Stimulated activated CD4-positive, alpha-beta T cell treated with anti-CD3 and anti-CD28 coated beads, TNF-alpha, amount 100 ng/mL, for 48 hours (primary cell): Measurements from ENCODE around the gene LHX3.

Experiments used
- DNase-seq, 3 donors: peaks; one replicate each; pipeline ENCODE4 v3.0.0-alpha.2; 2020; ENCODE audit warnings: low read depth in 3 of 3

The LHX3 gene

DNA sequence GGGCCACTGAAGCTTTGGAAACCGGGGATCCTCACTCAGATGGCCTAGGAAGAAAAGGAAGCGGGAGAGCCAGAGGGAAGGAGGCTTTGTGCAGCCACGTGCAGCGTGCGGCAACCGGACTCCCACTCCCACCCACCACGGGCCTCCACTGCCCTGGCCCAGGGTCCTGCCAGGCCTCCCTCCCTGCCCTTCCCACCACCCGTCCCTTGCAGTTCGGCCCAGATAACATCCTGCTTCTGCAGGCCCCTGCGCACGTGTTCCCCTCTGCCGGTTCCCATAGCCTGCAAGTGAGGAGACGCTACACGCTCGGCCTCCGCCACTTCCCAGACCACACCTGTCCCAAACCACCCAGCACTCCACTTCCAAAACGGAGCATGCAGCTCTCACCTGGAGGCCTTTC is 4.3 kb upstream of the LHX3 start:
- DNase-seq: no peak

DNA sequence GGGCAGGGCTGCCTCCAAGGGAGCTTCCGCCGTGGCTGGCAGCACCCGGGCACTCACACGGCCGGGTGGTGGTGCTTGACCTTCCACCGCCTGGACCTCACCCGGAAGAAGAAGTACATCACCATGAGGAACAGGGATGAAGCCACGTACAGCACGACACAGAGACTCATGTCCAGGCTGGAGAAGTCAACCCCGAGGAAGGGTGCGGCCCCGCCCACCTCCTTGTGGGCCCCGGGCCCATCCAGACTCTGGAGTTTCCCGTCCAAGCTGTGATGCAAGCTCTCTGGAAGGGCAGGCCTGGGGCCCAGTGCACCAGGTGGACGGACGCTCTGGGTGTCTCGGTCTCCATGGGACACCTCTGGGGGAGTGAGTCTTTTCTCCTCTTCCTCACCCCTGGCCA is 3.7 kb upstream of the LHX3 start:
- no peak for DNase-seq

DNA sequence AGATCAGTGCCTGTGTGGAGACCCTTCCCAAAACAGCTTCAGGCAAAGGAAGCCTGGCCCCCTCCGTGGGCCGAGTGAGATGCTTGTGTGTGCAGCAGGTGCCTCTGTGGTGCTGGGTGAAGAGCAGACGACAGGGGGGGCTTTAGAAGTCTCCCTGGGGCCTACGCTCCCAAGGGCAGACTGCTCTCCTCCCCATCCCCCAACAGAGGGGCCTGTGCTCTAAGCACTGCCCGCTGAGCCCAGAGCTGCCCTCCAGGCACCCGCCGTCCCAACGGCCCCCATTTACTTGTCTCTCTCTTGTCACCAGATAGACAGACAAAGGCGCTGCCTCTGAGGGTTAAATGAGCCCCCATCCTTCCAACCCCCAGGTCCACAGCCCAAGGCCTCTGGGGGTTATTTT is 2.7 kb upstream of the LHX3 start:
- DNase-seq: no peak

DNA sequence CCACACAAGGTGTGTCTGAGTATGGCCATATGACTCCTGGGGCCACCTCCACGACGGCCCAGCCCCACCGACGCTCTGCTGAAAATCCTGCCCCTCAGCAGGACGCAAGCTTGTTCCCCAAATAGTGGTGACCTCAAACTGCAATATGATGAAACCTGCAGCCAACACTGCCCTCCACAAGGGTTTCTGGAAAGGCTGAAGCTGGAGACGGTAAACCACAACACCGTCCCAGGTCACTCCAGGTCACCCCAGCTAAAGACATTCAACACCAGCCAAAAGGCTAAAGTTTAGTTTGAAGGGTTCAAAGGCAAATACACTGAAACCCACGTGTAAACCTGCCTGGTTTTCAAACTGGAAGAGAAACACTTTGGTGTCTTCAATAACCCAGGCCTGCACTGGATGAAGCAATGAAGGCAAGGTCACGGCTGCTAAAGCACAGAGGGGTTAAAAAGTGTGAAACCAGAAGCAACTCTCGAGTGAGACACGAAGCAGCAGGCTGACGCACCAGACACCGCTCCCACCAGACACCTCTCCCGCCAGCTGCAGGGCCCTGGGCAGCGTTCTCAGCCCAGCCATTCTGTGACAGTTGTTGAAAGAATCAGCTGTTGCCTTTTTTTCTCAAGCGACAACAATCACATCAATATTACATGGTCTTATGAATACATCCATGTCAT is 1.8 kb upstream of the LHX3 start:
- no peak for DNase-seq

DNA sequence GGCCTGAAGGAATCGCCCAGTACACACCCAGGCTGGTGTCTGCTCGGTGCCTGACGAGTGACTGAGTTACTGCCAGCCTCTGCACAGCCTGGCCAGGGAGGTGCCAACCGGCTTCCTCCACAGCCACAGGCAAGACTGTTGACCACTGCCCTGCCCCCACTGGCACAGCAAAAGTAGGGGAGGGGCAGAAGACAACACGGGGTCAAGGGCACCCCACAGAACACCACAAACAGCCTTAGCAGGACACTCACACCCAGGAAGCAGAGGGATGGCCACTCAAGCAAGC is 722 bp upstream of the LHX3 start:
- DNase-seq: no peak

DNA sequence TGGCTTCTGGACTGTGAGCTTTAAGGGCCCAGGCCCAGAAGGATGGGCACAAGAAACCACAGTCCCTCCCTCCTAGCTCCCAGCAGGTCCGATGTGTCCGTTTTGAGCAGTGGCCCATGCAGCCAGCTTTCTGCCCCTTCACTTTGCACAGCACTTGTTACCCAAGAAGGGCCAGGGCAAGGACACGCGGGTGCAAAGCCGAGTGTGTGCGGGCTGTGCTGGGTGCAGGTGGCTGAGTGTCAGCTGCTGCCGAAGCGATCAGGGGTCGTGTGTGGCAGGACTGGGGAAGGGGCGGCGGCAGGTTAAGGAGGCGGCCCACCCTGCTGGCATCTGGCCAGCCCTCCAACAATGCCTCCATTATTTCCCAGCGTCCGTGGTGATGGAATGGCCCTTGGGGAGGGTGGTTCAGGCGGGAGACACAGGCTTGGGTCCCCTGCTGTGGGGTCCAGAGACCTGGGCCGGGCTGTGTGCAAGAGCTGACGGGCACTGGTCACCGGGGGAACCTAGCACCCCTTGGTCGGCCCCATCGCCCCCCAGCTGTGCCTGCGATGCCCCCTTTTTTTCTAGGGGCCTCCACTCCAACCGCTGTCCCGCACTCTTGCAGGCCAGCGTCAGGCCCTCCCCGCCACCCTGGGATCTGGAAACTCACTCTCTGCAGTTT is 653 bp downstream of the LHX3 start:
- DNase-seq: no peak

DNA sequence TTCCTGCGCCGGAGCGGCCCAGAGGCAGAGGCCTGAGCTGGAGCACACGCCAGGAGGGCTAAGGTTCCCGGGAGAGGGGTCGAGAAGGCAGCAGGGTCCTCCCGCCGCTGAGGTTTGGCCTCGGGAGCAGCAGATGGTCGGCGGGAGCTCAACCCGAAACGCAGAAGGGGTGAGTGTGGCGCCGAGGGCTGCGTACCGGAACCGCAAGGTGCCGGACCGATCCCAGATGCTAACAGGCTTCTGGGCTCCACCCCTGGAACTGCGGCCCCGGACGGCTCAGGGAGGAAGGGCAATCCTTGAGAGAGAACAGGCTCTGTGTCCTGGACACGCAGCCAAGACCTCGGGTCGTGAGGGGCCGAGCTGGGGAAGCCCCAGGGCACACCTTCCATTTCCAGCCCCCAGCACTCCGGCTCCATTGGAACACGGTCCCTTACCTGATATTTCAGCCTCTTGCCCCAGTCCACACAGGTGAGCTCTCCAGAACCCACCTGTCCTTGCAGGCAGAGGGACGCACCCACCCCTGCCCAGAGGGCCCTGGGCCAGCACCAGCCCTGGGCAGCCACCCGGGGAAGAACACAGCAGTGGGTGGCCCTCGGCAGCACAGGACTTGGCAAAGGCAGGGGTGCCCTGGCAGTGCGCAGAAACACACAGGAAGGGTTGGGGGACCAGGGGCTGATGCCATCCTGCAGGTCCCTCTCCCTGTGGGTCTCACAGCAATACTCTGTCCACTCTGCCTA is 1.4 kb downstream of the LHX3 start:
- DNase-seq: no peak

DNA sequence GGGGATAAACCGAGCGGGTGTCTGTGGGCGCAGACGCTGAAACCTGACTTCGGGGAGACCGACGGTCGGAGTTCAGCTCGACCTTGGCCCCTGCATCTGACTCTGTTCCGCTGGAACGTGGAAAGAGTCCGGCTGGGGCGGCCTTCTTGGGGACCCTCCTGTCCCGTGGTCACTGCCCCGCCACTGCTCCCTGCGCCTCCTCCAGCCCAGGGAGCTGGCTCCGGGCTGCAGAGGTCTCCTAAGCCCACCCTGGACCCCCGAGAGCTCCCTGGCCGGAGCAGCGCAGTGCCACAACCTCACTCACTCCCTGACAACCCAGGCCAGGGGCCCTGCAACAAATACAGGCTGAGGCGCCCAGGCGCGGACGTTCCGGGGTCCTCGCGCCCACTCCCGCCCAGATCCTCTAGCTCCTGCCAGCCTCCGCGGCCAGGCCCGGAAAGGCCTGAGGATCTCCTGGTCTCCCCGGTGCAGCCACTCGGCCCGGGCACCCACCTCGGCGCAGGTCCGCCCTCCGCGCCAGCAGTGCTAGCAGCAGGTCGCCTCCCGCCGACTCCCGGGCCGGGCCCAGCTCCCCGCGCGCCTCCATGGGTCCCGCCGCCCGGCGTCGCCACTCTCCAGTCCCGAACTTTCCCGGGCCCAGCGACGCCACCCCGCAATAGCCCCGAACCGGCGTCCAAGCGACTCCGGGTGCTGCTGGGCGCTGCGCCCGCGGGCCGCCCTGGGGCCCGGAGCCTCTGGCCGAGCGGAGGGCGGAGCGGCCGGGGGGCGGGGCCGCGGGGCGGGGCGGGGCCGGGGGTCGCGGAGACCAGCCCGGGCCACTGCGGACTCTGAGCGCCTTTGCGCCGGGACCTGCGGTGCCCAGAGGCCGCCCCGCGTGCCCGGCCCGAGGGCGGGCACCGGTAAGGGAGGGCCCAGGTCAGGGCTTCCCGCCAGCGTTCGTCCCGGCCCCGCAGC is 2.2 kb downstream of the LHX3 start:
- no peak for DNase-seq

DNA sequence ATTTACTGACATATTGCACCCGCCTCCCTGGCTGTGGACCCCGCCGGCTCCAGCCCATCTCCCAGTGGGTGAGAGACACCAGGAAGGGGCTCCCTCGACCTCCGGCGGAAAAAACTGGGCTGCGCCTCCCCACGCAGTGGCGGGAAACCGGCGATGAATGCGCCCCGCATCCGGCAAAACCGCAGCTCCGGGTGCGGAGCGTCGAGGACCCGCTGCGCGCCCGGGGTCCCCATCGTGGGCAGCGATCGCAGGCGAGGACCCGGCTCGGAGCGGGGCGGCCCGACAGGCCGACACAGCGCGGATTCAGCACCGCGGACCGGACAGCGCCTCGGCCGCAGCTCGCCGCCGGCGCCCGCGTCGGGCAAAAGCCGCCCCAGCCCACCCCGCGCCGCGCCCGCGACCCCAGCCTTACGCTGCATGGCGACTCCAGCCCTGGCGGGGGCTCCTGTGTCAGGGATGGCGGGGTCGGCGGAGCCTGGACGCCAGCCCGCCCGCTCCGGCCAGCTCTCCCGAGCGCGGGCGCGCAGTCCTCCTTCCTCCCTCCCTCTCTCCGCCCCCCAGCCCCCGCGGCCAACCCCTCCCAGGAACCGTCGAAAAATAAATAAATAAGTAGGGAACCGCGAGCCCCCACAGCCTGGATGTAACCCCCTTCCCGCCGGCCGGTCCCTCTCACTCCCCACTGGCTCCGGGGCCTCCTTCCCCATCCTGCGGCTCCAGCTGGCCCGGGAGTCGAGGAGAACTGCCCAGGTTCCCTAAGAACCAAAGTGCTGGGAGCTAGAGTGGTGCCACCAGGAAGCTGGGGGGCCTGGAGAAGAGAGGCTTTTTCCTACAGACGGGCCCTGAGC is 3.1 kb downstream of the LHX3 start:
- no peak for DNase-seq

DNA sequence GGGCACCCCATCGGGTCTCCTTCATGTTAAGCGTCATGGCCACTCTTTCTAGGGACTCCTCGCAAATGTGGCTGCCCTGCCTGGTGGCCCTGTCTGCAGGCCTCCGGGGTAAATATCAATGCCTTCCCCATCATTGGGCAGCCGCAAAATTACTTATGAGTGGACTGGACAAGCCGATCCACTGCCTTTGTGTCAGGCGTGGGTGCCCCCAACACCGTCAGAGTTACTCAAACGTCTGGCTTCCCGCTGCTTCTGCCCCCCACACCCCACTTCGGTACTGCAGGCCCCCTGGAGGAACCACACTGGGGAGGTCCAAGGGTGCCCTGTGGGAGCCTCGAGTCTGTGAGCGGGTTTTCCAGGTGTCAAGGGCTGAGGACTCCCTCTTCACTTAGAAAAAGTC is 3.8 kb downstream of the LHX3 start:
- no peak for DNase-seq

DNA sequence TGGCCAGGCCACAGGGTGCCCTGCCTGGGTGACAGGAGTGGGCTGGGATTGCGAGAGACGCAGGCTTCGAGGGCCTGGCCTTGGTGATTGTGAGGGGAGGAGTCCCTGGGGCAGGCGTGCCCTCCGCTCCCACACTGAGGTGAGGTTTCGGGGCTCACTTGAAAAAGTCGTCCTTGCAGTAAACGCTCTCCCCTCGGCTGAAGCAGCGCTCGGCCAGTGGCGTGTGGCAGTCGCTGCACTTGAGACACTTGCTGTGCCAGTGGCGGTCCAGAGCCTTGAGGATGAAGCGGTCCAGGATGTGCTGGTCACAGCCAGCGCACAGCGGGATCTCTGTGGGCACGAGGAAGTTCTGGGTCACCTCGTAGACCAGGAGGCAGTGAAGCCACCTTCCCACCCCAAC is 4.5 kb downstream of the LHX3 start:
- DNase-seq: no peak

DNA sequence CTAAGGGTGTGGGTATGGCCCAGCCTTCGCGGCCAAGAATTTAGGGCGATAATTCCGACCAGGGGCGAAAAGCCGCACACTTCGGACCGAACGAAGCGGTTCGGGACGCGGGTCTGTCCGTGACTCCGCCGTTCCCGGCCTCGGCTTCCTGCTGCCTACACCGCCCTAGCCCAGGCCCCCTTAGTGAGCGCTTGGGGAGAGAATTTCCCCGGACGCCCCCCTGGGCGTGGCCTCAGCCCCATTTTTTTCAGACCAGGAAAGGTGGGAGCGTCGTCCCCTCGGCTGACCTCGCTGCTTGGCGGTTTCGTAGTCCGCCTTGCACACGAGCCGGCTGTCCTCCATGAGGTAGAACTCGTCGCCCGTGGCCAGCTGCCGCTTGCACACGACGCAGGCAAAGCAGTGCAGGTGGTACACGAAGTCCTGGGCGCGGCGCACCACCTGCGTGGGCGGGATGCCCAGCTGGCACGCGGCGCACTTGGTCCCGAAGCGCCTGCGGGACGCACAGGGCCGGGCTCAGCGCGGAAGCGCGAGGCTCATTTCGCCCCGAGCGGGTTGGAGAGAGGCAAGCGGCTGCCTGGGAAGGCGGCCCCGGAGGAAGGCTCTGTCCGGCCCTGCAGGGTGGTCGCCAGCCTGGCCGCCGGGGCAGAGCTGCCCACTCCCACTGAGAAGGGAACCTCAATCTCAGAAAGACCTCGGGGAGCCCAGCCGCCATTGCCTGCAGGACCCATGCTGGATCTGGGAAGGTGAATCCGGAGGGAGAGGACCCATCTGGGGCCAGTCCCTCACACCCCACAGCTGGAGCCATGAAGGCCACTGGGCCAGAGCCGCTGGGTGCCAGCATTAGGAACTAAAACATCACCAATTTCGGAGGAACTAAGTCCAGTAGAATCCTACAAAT is 5.3 kb downstream of the LHX3 start:
- DNase-seq: no peak

DNA sequence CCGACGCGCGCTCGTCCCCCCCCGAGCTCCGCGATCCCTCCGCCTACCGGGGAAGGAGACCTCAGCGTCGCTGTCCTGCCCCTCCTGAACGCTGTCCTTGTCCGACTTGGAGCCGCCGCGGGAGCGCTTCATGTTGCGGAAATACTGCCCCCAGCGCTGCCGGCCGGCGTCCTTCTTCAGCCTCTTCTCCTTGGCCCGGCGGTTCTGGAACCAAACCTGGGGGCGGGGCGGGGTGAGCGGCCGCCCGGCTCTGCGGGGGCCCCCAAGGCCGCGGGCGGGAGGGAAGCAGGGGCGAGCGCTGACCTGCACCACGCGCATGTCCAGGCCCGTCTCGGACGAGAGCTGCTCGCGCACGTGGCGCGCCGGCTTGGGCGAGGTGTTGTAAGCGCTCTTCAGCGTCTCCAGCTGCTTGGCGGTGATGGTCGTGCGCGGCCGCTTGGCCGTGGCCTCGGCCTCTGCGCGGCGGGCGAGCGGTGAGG is 6.3 kb downstream of the LHX3 start:
- no peak for DNase-seq

DNA sequence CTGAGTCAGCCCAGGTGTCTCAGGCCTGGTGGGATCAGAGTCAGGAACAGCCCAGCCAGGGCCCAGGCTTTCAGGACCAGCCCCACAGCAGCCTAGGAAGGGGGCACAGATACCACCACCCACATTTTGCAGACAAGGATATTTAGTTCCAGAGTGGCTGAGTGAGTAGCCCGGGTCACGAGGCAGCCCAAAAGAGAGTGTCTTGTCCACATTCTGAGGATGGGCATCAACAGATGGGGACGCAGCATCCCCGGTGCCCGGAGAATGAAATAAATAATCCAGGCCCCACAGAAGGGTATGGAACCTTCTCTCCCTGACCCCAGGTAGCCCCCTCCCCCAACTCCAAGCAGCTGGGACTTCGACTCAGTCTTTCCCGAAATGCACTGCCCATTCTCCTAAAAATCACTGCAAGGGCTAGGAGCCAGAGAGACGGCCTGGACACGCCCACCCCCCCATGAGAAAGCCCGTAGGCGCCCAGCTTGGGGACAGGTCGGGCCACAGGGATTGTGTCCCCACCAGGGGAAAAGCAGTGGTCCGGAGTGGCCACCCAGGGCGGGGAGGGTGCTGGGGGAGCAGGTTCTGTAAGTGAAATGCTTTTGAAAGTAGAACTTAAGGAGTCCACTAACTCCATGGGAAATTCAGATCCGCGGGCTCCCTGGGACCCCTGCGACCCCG is 6.9 kb downstream of the LHX3 start:
- no peak for DNase-seq

DNA sequence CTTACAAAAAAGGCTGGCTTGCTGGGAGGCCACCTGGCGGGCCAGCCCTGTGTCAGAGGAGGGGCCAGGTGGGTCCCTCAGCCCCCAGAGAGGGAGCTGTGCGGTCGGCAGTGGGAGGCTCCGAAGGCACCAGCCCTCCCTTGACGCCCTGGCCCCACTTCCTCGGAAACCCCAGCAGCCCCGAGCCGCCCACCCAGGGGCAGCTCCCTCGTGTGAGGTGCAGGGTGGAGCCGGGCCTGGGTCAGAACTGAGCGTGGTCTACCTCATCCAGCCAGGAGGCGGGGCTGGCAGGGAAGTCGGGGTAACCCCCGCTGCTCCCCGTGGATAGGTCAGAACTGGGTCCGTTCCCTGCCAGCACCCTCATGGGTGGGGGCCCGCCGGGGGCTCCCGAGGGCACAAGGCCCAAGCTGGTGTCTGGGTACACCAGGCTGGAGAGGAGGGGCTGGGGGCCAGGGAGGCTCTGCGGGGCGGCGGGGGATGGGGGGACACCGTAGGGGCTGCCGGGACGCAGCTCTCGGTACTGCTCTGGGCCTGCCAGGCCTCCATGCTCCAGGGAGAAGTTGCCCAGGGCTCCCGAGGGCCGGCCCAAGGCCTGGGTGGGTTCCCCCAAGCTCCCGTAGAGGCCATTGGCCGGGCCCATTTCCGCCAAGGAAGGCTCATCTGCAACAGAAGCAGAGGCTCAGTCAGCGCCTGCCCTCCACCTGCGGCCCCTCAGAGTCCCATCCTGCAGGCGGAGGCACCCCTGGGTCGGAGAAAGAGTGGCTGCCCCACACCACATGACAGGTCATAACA is 7.6 kb downstream of the LHX3 start:
- DNase-seq: no peak

DNA sequence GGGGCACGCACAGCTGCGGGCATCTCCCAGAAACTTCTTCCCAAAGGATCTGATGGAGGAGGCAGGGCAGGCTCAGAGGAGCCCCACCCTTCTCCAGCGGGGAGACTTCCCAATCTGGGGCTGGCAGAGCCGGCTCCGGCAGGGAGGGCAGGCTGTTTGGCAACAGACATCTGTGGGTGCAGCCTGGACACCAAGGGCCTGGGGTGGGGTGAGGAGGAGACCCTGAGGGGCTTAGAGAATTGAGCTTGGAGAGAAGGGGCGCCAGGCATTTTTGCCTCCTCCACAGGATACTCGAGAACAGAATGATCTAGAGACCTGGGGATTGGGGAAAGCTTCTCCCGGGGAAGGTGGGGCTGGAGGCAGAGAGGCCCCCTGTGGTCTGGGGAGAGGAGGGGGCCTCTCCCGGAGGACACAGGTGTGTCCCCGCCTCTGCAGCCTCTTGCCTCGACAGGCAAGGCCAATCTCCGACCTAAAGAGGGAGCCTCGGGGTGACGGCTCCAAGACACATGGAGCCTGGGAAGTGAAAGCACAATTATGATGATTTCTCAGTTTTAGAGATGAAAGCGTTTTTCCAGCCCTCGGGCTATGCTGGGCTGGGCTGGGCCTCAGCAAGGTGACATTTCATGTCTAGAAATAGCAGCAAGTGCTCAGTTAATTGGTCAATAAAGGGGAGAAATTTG is 8.4 kb downstream of the LHX3 start:
- DNase-seq: no peak

DNA sequence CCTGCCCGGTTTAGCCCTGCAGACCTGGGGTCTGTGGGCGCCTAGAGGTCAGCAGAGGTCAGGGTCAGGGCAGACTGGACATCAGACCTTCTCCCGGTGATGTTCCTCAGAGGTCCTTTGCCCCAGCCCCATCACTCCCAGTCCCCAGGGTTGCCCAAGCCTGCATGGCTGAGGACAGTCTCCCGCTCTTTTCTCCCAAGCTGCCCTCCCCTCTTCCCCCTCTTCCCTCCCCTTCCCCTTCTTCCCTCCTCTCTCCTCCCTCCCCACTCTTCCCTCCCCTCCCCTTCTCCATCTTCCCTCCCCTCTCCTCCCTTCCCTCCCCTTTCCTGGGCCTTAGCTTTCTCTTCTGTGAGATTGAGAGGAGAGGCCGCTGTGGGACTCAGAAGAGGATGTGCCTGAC is 10.4 kb downstream of the LHX3 start:
- DNase-seq: no peak

DNA sequence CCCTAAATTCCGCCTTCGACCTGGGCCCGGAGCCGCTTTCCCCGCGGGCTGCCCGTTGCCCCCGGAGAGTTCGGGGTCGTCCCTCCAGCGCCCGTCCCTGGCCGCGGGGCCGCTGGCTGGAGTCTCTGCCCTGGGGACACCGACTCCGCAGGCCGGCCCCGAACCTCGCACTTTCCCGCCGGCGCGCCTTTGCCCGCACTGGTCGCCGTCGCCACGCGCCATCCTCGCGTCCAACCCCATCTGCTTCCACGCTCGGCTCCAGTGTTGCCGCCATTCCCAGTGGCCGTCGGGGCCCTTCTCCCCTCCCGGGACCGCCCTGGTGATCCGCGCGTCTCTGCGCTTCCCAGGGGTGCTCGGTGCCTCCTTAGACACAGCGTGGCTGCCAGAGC is 11.0 kb downstream of the LHX3 start:
- DNase-seq: no peak
